ENCODE measurements around the gene VWA8.
"Not testable (repeated sequence)": the region's sequence is repeated elsewhere in the genome, so short reads cannot be mapped to it uniquely, and the experiment has no call there.

The VWA8 gene

GRCh38 chr13:41960211-41960636 is 685 bp downstream of the VWA8 start:
- peak overlapping the region; percentile 70 for H3K4me3 ChIP-seq (ENCODE audit: control insufficient read depth, low read depth, low read length)
- TF ChIP-seq CTCF (IDR thresholded peaks at IDR 0.05; ENCODE audit: control insufficient read depth, insufficient read depth, low read depth, low read length, missing control alignments) = no peak
- no peak for DNase-seq (ENCODE audit: low read depth)

DNA sequence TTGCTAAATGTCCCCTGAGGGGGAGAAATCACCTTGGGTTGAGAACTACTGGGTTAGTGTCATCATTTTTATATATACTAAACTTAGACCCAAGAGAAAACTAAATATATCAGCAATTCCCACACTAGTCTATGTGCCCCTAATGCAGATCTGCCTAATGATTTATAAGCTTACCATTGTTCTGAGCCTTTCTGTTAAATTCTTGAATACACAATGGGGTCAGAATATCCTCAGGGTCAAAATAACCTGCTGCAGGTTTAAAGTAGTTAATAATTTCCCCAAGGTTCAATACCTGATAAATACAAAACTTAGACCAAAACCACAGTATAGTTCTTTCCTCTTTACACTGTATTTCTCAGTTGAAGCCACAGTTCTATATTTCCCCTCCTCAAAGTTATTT is 4.6 kb downstream of the VWA8 start:
- TF ChIP-seq CTCF (IDR thresholded peaks at IDR 0.05; ENCODE audit: control insufficient read depth, insufficient read depth, low read depth, low read length, missing control alignments) = no peak

DNA sequence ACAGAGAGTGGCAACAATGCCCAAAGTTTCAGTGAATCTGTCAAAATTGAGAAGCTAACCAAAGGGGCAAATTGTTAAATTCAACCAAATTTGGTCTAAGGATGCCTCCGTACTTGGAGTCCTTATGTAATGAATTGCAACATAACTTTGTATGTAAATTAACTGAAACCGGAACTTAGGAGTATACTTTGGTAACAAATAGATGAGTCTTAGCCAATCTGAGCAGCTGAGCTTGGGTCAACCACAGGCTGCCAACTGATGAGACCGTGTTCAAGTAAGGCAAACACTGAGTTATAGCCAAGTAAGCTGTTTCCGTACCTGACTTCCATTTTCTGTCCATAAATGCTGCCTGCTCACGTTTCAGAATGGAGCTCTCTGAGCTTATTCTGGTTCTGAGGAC is 5.3 kb downstream of the VWA8 start:
- no peak overlapping the region for H3K4me3 ChIP-seq (ENCODE audit: control insufficient read depth, low read depth, low read length)
- TF ChIP-seq CTCF (IDR thresholded peaks at IDR 0.05; ENCODE audit: control insufficient read depth, insufficient read depth, low read depth, low read length, missing control alignments) = no peak
- no peak for DNase-seq (ENCODE audit: low read depth)

More for the DNA sequence above, 4.6 kb downstream of the VWA8 start:
- no peak for DNase-seq (ENCODE audit: low read depth)
- no peak overlapping the region for H3K4me3 ChIP-seq (ENCODE audit: control insufficient read depth, low read depth, low read length)

GRCh38 chr13:41954226-41954625 is 6.7 kb downstream of the VWA8 start:
- TF ChIP-seq CTCF (IDR thresholded peaks at IDR 0.05; ENCODE audit: control insufficient read depth, insufficient read depth, low read depth, low read length, missing control alignments) = no peak
- DNase-seq (ENCODE audit: low read depth) = no peak
- no peak overlapping the region for H3K4me3 ChIP-seq (ENCODE audit: control insufficient read depth, low read depth, low read length)

DNA sequence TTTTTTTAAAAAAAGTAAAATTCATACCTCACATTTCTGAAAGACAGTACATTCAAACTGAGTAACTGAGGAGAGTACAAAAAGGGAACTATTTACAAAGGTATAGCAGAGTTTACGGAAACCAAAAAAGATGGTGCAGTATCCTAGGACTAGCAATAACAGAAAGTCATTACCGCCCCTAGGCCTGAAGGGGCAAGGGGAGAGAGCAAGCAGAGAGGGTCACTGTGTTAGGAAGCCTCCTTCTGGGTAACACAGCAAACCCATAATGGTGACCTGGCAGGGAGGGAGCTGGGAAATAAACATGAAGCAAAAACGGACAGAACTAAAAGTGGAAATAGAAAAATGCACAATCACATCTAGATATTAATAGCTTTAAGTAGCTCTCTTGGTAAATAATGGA is 8.2 kb downstream of the VWA8 start:
- TF ChIP-seq CTCF (IDR thresholded peaks at IDR 0.05; ENCODE audit: control insufficient read depth, insufficient read depth, low read depth, low read length, missing control alignments) = no peak
- no peak for DNase-seq (ENCODE audit: low read depth)
- no peak overlapping the region for H3K4me3 ChIP-seq (ENCODE audit: control insufficient read depth, low read depth, low read length)

- DNase-seq (ENCODE audit: low read depth); H3K4me3 ChIP-seq (ENCODE audit: control insufficient read depth, low read depth, low read length): not testable (repeated sequence)
Observed at GRCh38 chr13:41949104-41949503, 11.8 kb downstream of the VWA8 start.

GRCh38 chr13:41945926-41946325 is 15.0 kb downstream of the VWA8 start:
- no peak overlapping the region for H3K4me3 ChIP-seq (ENCODE audit: control insufficient read depth, low read depth, low read length)
- DNase-seq (ENCODE audit: low read depth) = no peak
- TF ChIP-seq CTCF (IDR thresholded peaks at IDR 0.05; ENCODE audit: control insufficient read depth, insufficient read depth, low read depth, low read length, missing control alignments) = no peak
